ENCODE data around the gene MARS1.
A peak's percentile ranks its signal among the peaks of the same experiment; 100 is the strongest.

MARS1 gene

GRCh38 chr12:57531836-57532235 is 44.0 kb downstream of the MARS1 start:
- DNase-seq (ENCODE audit: low read depth) = no peak

- no peak for DNase-seq (ENCODE audit: low read depth)
Measured at GRCh38 chr12:57533108-57533507, 45.2 kb downstream of the MARS1 start.

GRCh38 chr12:57534250-57534649 is 46.4 kb downstream of the MARS1 start:
- no peak for DNase-seq (ENCODE audit: low read depth)

DNA sequence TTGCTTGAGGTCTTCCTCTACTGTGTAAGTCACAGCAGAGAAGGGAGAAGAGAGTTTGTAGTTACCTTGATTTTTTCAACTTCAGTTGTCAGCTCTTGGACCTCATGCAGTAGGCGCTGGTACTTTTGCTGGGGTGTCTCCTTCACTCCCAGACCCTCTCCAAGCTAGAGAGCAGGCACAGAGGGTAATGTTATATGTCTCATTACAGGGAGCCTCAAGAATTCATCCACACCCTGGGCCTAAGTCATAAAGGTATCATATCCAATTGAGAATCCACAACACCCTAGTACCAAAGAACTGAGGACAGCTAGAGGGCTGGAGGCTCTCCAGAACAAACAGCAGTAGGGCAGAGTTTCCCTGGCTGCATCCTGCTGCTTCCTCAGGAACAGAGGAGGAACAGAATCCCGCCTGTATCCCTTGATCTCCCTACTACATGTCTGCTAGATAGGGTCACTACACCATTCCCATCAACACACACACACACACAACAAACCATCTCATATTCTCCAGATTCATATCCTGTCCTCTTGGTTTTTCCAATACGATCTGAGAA is 47.2 kb downstream of the MARS1 start:
- no peak for DNase-seq (ENCODE audit: low read depth)

DNA sequence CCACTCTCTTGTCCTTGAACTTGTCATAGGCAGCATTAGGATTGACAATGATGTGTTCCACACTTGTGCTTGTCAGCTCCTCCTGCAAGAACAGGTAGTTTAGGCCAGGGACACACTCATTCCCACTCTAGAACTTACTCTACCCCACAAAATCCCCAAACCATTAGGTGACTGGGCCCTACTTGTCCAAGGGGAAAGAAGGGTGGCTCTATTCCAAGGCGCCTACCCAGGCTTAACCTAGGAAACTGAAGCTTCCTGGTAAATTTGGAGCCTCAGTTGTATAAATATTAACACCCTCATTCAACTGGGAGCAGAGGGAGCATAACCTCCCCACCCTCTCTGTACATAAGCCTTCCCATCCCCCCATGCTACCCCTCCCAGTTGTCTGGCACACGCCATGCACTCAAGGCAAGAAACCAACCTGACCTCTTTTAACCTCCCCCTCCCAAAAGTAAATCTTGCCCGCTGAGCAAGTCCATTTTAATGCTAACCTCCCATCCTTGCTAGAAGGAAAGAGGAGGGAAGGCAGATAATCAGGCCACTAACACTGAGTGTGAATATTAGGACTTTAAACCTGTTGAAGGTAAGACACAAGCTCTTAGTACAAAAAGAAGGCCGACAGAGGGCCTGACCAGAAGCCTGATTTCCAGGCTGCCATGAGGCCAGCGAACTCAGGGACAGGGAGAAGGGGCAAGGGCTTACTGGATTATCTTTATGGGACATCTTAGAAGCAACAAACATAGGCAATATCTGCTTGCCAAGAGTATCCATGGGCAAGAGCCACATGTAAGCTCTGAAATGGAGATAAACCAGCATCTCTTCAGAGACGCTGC is 48.1 kb downstream of the MARS1 start:
- no peak for DNase-seq (ENCODE audit: low read depth)

GRCh38 chr12:57536597-57536942 is 48.7 kb downstream of the MARS1 start:
- DNase-seq (ENCODE audit: low read depth) = no peak

GRCh38 chr12:57539134-57539768 is 51.4 kb downstream of the MARS1 start:
- no peak for DNase-seq (ENCODE audit: low read depth)

DNA sequence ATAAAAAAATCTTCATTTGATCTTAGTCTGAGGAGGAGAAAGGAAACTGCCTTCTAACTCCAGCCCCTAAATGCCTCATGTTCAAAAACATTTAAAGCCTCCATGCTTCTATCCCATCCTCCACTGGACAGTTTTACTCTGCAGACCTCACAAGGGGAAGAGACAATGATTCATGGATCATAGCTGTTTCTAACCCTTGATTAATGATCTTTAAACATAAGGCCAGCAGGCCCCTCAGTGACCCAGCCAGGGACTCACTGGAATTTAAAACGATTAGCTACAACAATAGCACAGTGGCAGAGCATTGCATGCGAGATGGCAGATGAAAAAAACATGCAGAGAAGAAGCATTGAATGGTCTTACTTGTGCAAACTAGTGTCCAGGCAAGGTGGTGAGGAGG is 53.1 kb downstream of the MARS1 start:
- no peak for DNase-seq (ENCODE audit: low read depth)

- DNase-seq (ENCODE audit: low read depth) = no peak
Measured at GRCh38 chr12:57541717-57542116, 53.8 kb downstream of the MARS1 start.

- no peak for DNase-seq (ENCODE audit: low read depth)
Measured at GRCh38 chr12:57543581-57543980, 55.7 kb downstream of the MARS1 start.

- DNase-seq (ENCODE audit: low read depth) = no peak
Measured at GRCh38 chr12:57545809-57546437, 58.1 kb downstream of the MARS1 start.

GRCh38 chr12:57546438-57547287 is 58.8 kb downstream of the MARS1 start, which contains the start of gene DCTN2:
DCTN2 (minus strand) TSS chr12:57547192; CDS start chr12:57547063, 129 bp downstream.
- peak; percentile 93 for DNase-seq (ENCODE audit: low read depth)

DNA sequence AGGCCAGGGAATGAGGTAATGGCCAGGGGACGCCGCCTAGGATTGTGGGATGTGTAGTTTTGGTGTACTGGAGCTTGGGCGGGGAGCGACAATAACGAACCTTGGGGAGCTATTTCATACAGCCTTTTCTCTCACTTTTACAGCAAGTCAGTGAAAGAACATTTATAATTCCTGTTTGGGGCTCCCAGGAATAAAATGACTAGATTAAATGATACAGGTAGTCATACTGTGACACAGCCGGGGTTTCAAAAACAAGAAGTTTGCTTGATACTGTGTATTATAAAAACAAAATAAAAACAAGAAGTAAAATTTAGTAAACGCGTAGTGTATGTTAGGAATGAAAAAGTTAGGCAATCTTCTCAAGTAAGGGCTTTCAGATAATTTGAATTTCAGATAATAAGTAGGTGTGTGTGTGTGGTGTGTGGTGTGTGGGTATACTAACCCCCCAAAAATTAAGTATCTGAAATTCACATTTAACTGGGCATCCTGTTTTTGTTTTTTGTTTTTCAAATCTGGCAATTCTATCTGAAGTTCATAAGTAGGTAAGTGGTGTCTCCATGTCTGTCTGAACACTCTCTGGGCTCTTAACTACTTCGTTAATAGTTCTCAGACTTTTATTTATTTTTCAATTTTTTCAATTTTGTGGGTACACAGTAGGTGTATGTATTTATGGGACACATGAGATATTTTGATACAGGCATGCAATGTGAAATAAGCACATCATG is 59.6 kb downstream of the MARS1 start:
- no peak for DNase-seq (ENCODE audit: low read depth)

- no peak for DNase-seq (ENCODE audit: low read depth)
Measured at GRCh38 chr12:57548013-57548315, 60.1 kb downstream of the MARS1 start.

GRCh38 chr12:57548488-57548887 is 60.6 kb downstream of the MARS1 start:
- DNase-seq (ENCODE audit: low read depth) = no peak

GRCh38 chr12:57549203-57549908 is 61.5 kb downstream of the MARS1 start:
- no peak for DNase-seq (ENCODE audit: low read depth)

DNA sequence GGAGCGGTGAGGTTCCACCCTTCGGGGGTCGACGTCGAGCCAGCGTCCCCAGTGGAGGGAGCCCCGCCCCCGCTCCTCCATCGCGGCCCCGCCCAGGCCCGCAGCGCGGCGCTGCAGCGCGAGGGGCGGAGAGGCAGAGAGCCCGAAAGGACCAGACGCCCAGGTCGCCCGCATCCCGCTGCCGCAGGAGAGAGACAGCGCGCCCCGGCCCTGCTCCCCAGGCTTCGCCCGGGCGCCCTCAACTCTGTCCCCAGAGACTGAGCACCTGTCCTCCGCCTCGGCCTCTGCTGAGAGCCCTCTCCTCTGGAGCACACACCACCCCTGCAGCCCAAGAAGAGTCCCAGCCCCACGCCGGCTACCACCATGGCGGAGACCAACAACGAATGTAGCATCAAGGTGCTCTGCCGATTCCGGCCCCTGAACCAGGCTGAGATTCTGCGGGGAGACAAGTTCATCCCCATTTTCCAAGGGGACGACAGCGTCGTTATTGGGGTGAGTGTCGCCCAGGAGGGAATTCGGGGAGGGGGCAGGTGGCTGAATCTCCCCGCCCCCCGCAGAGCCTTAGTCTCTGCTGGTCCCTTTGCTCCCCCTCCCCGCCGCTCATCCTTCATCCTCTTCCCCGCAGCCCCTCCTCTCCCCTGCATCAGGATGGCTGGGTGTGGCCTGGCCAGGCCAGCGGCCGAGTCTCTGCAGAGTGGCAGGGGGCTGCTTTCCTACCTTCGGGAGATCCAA is 62.2 kb downstream of the MARS1 start, which contains the start of gene KIF5A:
TSS of gene KIF5A (plus strand) at position 136 of the 732 bp plus-strand sequence. CDS start at position 364, 228 bp downstream.
- DNase-seq (ENCODE audit: low read depth) = peak; percentile 43

DNA sequence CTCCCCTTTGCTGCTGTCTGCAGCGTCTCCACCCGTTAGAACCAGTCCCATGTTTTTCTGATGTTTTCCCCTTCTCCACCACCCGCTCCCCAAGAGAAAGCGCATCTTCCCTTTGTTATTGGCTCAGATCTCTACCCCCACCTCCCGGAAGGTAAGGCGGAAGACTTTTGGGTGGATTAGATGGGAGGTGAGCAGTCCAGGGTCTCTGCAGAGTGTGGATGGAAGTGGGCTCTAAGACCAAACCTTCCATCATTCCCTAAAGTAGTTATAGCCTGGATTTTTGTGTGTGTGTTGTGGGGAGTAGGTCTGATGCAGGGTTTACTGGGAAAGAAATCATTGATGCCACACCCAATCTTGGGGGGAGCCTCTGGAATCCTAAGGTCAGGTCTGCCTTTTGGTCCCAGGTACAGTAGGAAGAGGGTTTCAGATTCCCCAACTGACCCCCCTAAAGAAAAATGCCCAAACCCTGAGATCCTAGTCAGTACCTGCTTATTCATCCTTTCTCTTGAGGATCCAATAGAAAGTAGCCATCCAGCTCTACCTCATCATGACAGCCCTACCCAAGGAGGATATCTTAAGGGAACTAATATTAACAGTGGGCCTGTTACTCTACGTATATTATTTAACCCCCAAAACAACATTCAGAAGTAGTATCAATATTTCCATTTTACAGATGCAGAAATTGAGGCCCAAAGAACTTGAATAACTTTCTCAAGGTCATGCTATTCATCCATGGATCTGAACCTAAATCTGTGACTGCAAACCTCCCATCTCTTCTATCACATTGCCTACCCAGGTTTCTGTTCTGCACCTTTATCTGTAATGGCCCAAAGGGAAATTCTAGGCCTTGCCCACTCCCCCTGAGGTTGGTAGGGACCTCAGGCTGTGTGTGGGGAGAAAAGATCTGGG is 63.0 kb downstream of the MARS1 start:
- DNase-seq (ENCODE audit: low read depth) = no peak

Data from activated T-cell treated with anti-CD3 and anti-CD28 coated beads for 24 hours (primary cell).